ENCODE results near the gene KMT2D. TPM values are rescaled to one million over a fixed set of nuclear protein-coding genes. Genes with fewer than 3 reads are reported as not detected.

KMT2D gene
- total and polyA plus RNA-seq, 2 of the 8 experiments (the other 6 are each of a cell fraction or from before 2014, with no cell fraction given): 9.1 to 86.3 TPM

- CTCF ChIA-PET (ENCODE audit: partially characterized antibody): interaction anchor here (0.6 to 7.1 kb wide), 9 partner anchors 9 to 420 kb away, joined by 3 to 235 read pairs (median 15); partner anchors contain the start of genes DHH, LMBR1L and RHEBL1
- 93% methylated on average over 3 of the region's 3 CpGs; no CpG with 5 or more reads in 1 of the 2 experiments for WGBS, 2 experiments (ENCODE audit: extremely low coverage in 1 of 2, insufficient coverage in 1 of 2, insufficient read length in 1 of 2, insufficient replicate concordance in 2 of 2, low coverage in 1 of 2, low lambda C conversion rate in 2 of 2, missing lambda C conversion rate in 1 of 2)
- Histone ChIP-seq H3K27me3 (replicated peaks in 1 of 4; ENCODE audit: control insufficient read depth in 3 of 4, extremely low read depth in 1 of 4, insufficient read depth in 3 of 4, low read length in 3 of 4) (peaks cover 14 to 30% (median 22%) of the 10 kb centered on the region in 4 experiments), H3K4me3 (ENCODE audit: extremely low read depth in 1 of 4, insufficient read depth in 2 of 4, low read depth in 3 of 4, low read length in 4 of 4) (no peak overlapping the region), H3K4ac (replicated peaks; ENCODE audit: insufficient read length, low read depth, low read length) (no peak overlapping the region), H2BK15ac (ENCODE audit: low read length) (no peak overlapping the region), H3K9me3 (ENCODE audit: insufficient read depth in 2 of 2, low read depth in 1 of 2, low read length in 1 of 2) (no peaks in the 10 kb centered on the region), H4K5ac (ENCODE audit: insufficient read length, low read depth, low read length) (no peak overlapping the region), H3K23me2 (ENCODE audit: low read depth, low read length) (peaks cover 3% of the 10 kb centered on the region; the same call in 1 of the 2 replicates), H3K79me1 (ENCODE audit: low read depth, low read length) (no peaks in the 10 kb centered on the region), H3K36me3 (ENCODE audit: control insufficient read depth in 2 of 4, insufficient read depth in 4 of 4, low read length in 3 of 4) (no peaks in the 10 kb centered on the region), H3K18ac (ENCODE audit: extremely low read depth, low read length) (no peak overlapping the region), H3K27ac (ENCODE audit: low read depth, low read length) (no peak overlapping the region), H2BK20ac (ENCODE audit: low read length) (no peak overlapping the region), H2BK5ac (ENCODE audit: low read depth, low read length) (no peak overlapping the region), H3K79me2 (ENCODE audit: control insufficient read depth in 1 of 2, insufficient read depth in 2 of 2, low read length in 2 of 2) (no peaks in the 10 kb centered on the region), H2BK120ac (replicated peaks; ENCODE audit: low read depth, low read length) (no peak overlapping the region), H3K9ac (replicated peaks in 1 of 4; ENCODE audit: extremely low read depth in 1 of 4, low read depth in 3 of 4, low read length in 3 of 4) (no peak overlapping the region), H3K23ac (ENCODE audit: insufficient read length) (no peak overlapping the region), H3K56ac (replicated peaks; ENCODE audit: insufficient read length, low read depth, low read length) (no peak overlapping the region), H4K20me1 (replicated peaks in 1 of 2; ENCODE audit: control insufficient read depth in 1 of 2, insufficient read depth in 2 of 2, low read length in 2 of 2) (peaks cover 3 to 4% of the 10 kb centered on the region in 2 experiments), H2AK5ac (ENCODE audit: low read depth, low read length) (no peak overlapping the region), H4K8ac (ENCODE audit: extremely low read depth, insufficient read depth, low read length) (no peak overlapping the region), H3K4me2 (ENCODE audit: insufficient read depth in 1 of 2, low read depth in 2 of 2, low read length in 2 of 2) (no peak overlapping the region), H3K14ac (ENCODE audit: insufficient read length) (no peak overlapping the region), H2AFZ (ENCODE audit: low read length) (no peak overlapping the region), H4K91ac (replicated peaks; ENCODE audit: insufficient read length, low read length) (no peak overlapping the region), H2BK12ac (ENCODE audit: low read depth, low read length) (no peak overlapping the region), H3K4me1 (replicated peaks in 1 of 4; ENCODE audit: control insufficient read depth in 3 of 4, insufficient read depth in 4 of 4, low read length in 3 of 4) (peaks cover 0 to 9% (median 2%) of the 10 kb centered on the region in 4 experiments; a peak in 5 of 7 replicates)
- no peak for FAIRE-seq
- no peak for TF ChIP-seq NRF1 (IDR thresholded peaks at IDR 0.05; ENCODE audit: low read depth, low read length)
- no peak for TF ChIP-seq PHF8 (conservative IDR thresholded peaks at IDR 0.05; ENCODE audit: low read depth, low read length)
- no peak for TF ChIP-seq HDAC6 (IDR thresholded peaks at IDR 0.05; ENCODE audit: low read depth, low read length)
- TF ChIP-seq TBP (IDR thresholded peaks at IDR 0.05; ENCODE audit: low read depth, low read length): no peak
- TF ChIP-seq SAP30 (IDR thresholded peaks at IDR 0.05; ENCODE audit: insufficient read depth, insufficient replicate concordance, low read length): no peak
- TF ChIP-seq SP2 (IDR thresholded peaks at IDR 0.05; ENCODE audit: low read length): no peak
- no peak for TF ChIP-seq JUND (IDR thresholded peaks at IDR 0.05; ENCODE audit: low read length)
- TF ChIP-seq SRF (IDR thresholded peaks at IDR 0.05; ENCODE audit: low read depth, low read length): no peak
- POLR2A ChIA-PET (ENCODE audit: partially characterized antibody): interaction anchor here (0.8 to 1.8 kb wide), 3 partner anchors 14 to 64 kb away, joined by 3 to 6 read pairs (median 3); partner anchors contain the start of gene RHEBL1
- DNase-seq (ENCODE audit: low read depth in 1 of 2, low spot score in 2 of 2): no peak
Measured at GRCh38 chr12:49084438-49084837, 23.8 kb upstream of the KMT2D start.

All from H1 (cell line).